Esophagus (tissue), 2 donors: Measurements from ENCODE around the gene MRPL39. TPM values are rescaled to one million over a fixed set of nuclear protein-coding genes. Genes with fewer than 3 reads are reported as not detected.

ENCODE experiments used
- H3K27ac ChIP-seq, 2 donors: one replicate each; pipeline ENCODE4 v1.5.1; 2013; ENCODE audit warnings: low read depth in 2 of 2, mild to moderate bottlenecking in 2 of 2, inconsistent platforms in 1 of 2, low read length in 1 of 2, moderate library complexity in 1 of 2
- H3K27me3 ChIP-seq, 2 donors: one replicate each; pipeline ENCODE4 v1.6.1; 2013; ENCODE audit warnings: low read length in 2 of 2, control low read depth in 1 of 2, mild to moderate bottlenecking in 1 of 2; ENCODE audit not compliant: insufficient read depth in 2 of 2, control insufficient read depth in 1 of 2
- H3K36me3 ChIP-seq, 2 donors: one replicate each; pipeline ENCODE4 v1.6.1; 2013; ENCODE audit warnings: low read length in 1 of 2; ENCODE audit not compliant: control insufficient read depth in 2 of 2, insufficient read depth in 2 of 2
- H3K4me1 ChIP-seq, 2 donors: one replicate each; pipeline ENCODE4 v1.6.1; 2013; ENCODE audit warnings: low read length in 1 of 2; ENCODE audit not compliant: control insufficient read depth in 2 of 2, insufficient read depth in 2 of 2
- H3K4me3 ChIP-seq, 2 donors: one replicate each; pipeline ENCODE4 v1.5.1; 2013; ENCODE audit warnings: low read length in 2 of 2, mild to moderate bottlenecking in 2 of 2, low read depth in 1 of 2, moderate library complexity in 1 of 2
- H3K9me3 ChIP-seq, 2 donors: one replicate each; pipeline ENCODE4 v1.6.1; 2013; ENCODE audit warnings: mild to moderate bottlenecking in 2 of 2, low read depth in 1 of 2, low read length in 1 of 2, moderate library complexity in 1 of 2; ENCODE audit not compliant: control insufficient read depth in 2 of 2, insufficient read depth in 1 of 2
- WGBS, 2 donors: extraction: QIAGEN DNeasy Blood & Tissue Kit; methylation state at CpG; one replicate each; pipeline ENCODE4 v1.1.7; 2013; 5-methylcytosine and 5-hydroxymethylcytosine counted together
- polyA plus RNA-seq, 2 donors: library from polyadenylated mRNA; stranded (reverse); fragments of 200-250 nt; gene quantifications; one replicate each; pipeline ENCODE4 v1.2.3, GENCODE V29; 2013
- donor health status: healthy with polysubstance abuse.
- donor health status: Bipolar disorder and iron deficiency.

MRPL39 gene
- polyA plus RNA-seq = 10 to 100 TPM; 24.6 to 31.0 TPM

- H3K27me3 ChIP-seq = no peaks in the 10 kb centered on the region
- peak within 1 kb of the TSS; percentile 67 to 88 for H3K27ac ChIP-seq
- no peaks in the 10 kb centered on the region for H3K4me1 ChIP-seq
- WGBS, 2 donors = 0 to 1% methylated on average over 70 to 71 of the region's 71 CpGs
- H3K4me3 ChIP-seq = peak within 1 kb of the TSS; percentile 72 to 92
- H3K9me3 ChIP-seq = no peaks in the 10 kb centered on the region
- peaks cover 0 to 4% of the 10 kb centered on the region in 2 donors for H3K36me3 ChIP-seq
These were observed at the start of gene MRPL39 for GRCh38 chr21:25607151-25608043. TSS of gene MRPL39 (minus strand) at chr21:25607481. CDS start at chr21:25607475, 6 bp downstream.

- WGBS, 2 donors = 95 to 97% methylated on average over 2 of the region's 2 CpGs
These were observed 49.1 kb upstream of the MRPL39 start for GRCh38 chr21:25656412-25656811.

GRCh38 chr21:25649146-25649545 lies 41.9 kb upstream of the MRPL39 start:
- Histone ChIP-seq H3K4me3 (no peak overlapping the region), H3K27ac (no peak overlapping the region), H3K27me3 (no peaks in the 10 kb centered on the region), H3K36me3 (no peaks in the 10 kb centered on the region), H3K4me1 (no peaks in the 10 kb centered on the region), H3K9me3 (no peaks in the 10 kb centered on the region)
- 79 to 85% methylated on average over 7 of the region's 7 CpGs for WGBS, 2 donors

More at GRCh38 chr21:25656412-25656811, 49.1 kb upstream of the MRPL39 start:
- H3K27me3 ChIP-seq = no peaks in the 10 kb centered on the region
- no peaks in the 10 kb centered on the region for H3K36me3 ChIP-seq
- no peaks in the 10 kb centered on the region for H3K9me3 ChIP-seq
- no peak overlapping the region for H3K4me3 ChIP-seq
- no peak overlapping the region for H3K27ac ChIP-seq
- no peaks in the 10 kb centered on the region for H3K4me1 ChIP-seq

GRCh38 chr21:25647647-25648046 lies 40.4 kb upstream of the MRPL39 start:
- H3K9me3 ChIP-seq = no peaks in the 10 kb centered on the region
- no peak overlapping the region for H3K4me3 ChIP-seq
- no peaks in the 10 kb centered on the region for H3K4me1 ChIP-seq
- no peaks in the 10 kb centered on the region for H3K36me3 ChIP-seq
- H3K27me3 ChIP-seq = no peaks in the 10 kb centered on the region
- 49% methylated on average over 5 of the region's 5 CpGs for WGBS, 2 donors
- H3K27ac ChIP-seq = no peak overlapping the region

- H3K36me3 ChIP-seq = no peaks in the 10 kb centered on the region
- no peak overlapping the region for H3K4me3 ChIP-seq
- WGBS, 2 donors = 71 to 85% methylated on average over 1 of the region's 1 CpG
- no peaks in the 10 kb centered on the region for H3K27me3 ChIP-seq
- no peaks in the 10 kb centered on the region for H3K4me1 ChIP-seq
- H3K9me3 ChIP-seq = no peaks in the 10 kb centered on the region
- peak overlapping the region in 1 of 2 donors; percentile 42 for H3K27ac ChIP-seq
These were observed 39.2 kb upstream of the MRPL39 start for GRCh38 chr21:25646474-25646873.

- no peaks in the 10 kb centered on the region for H3K9me3 ChIP-seq
- H3K4me1 ChIP-seq = peaks cover 4 to 7% of the 10 kb centered on the region in 2 donors
- no peak overlapping the region for H3K4me3 ChIP-seq
- no peaks in the 10 kb centered on the region for H3K36me3 ChIP-seq
- no peak overlapping the region for H3K27ac ChIP-seq
- 86% methylated on average over 4 of the region's 4 CpGs for WGBS, 2 donors
- H3K27me3 ChIP-seq = no peaks in the 10 kb centered on the region
These were observed 36.2 kb upstream of the MRPL39 start for GRCh38 chr21:25643486-25643885.

- H3K4me1 ChIP-seq = peaks cover 4 to 7% of the 10 kb centered on the region in 2 donors
- H3K9me3 ChIP-seq = no peaks in the 10 kb centered on the region
- H3K36me3 ChIP-seq = no peaks in the 10 kb centered on the region
- no peak overlapping the region for H3K27ac ChIP-seq
- H3K4me3 ChIP-seq = no peak overlapping the region
- peaks cover 2 to 4% of the 10 kb centered on the region in 2 donors for H3K27me3 ChIP-seq
- 56 to 60% methylated on average over 5 of the region's 5 CpGs for WGBS, 2 donors
These were observed 33.6 kb upstream of the MRPL39 start for GRCh38 chr21:25640943-25641292.

- H3K27ac ChIP-seq = peak overlapping the region; percentile 64 to 65
- H3K27me3 ChIP-seq = peaks cover 2 to 4% of the 10 kb centered on the region in 2 donors
- 6 to 8% methylated on average over 27 of the region's 27 CpGs for WGBS, 2 donors
- peak overlapping the region; percentile 48 to 53 for H3K4me3 ChIP-seq
- H3K9me3 ChIP-seq = no peaks in the 10 kb centered on the region
- H3K36me3 ChIP-seq = no peaks in the 10 kb centered on the region
- H3K4me1 ChIP-seq = peaks cover 4 to 7% of the 10 kb centered on the region in 2 donors
These were observed 33.1 kb upstream of the MRPL39 start for GRCh38 chr21:25640202-25640942.

- Histone ChIP-seq H3K9me3 (no peaks in the 10 kb centered on the region), H3K4me1 (peaks cover 4 to 7% of the 10 kb centered on the region in 2 donors), H3K27me3 (peaks cover 2 to 4% of the 10 kb centered on the region in 2 donors), H3K27ac (peak overlapping the region; percentile 64 to 65), H3K36me3 (no peaks in the 10 kb centered on the region), H3K4me3 (peak overlapping the region; percentile 48 to 53)
- WGBS, 2 donors = 0% methylated on average over 28 to 40 of the region's 40 CpGs
These were observed 32.4 kb upstream of the MRPL39 start for GRCh38 chr21:25639551-25640201.
